MM.1S (cell line): ENCODE measurements around the gene GGN.

Source experiments
- DNase-seq: peaks from one replicate; pipeline ENCODE4 v3.0.0-alpha.2; 2015
- H2AFZ ChIP-seq: fragments of 300-600 bp; sonication (generic); 2 replicates; pipeline ENCODE4 v1.6.0; 2016; ENCODE audit warnings: antibody characterized with exemption, low read length
- H3F3A ChIP-seq: fragments of 300-600 bp; sonication (generic); 2 replicates; pipeline ENCODE4 v1.6.1; 2016; ENCODE audit warnings: mild to moderate bottlenecking, antibody characterized with exemption, low read length, moderate library complexity, mixed read lengths; ENCODE audit not compliant: insufficient read depth
- H3K27ac ChIP-seq: fragments of 300-600 bp; sonication (generic); 2 replicates; pipeline ENCODE4 v1.5.1; 2016; ENCODE audit warnings: mild to moderate bottlenecking, low read length
- H3K27me3 ChIP-seq: fragments of 300-600 bp; sonication (generic); replicated peaks from 2 replicates; pipeline ENCODE4 v1.6.0; 2016; ENCODE audit warnings: low read length; ENCODE audit not compliant: insufficient read depth
- H3K36me3 ChIP-seq: fragments of 300-600 bp; sonication (generic); replicated peaks from 2 replicates; pipeline ENCODE4 v1.6.1; 2016; ENCODE audit warnings: mild to moderate bottlenecking, low read length, mixed read lengths; ENCODE audit not compliant: insufficient read depth
- H3K4me1 ChIP-seq: fragments of 300-600 bp; sonication (generic); 2 replicates; pipeline ENCODE4 v1.6.1; 2016; ENCODE audit warnings: low read length, mixed read lengths
- H3K4me2 ChIP-seq: fragments of 300-600 bp; sonication (generic); 2 replicates; pipeline ENCODE4 v1.6.0; 2016; ENCODE audit warnings: low read depth, low read length
- H3K4me3 ChIP-seq: fragments of 300-600 bp; sonication (generic); 2 replicates; pipeline ENCODE4 v1.5.1; 2016; ENCODE audit warnings: low read length, mixed read lengths
- H3K79me2 ChIP-seq: fragments of 300-600 bp; sonication (generic); 2 replicates; pipeline ENCODE4 v1.6.1; 2016; ENCODE audit warnings: mixed run types, low read length, mixed read lengths
- H3K9ac ChIP-seq: fragments of 300-600 bp; sonication (generic); 2 replicates; pipeline ENCODE4 v1.6.1; 2016; ENCODE audit warnings: low read length, mixed read lengths
- H3K9me2 ChIP-seq: fragments of 300-600 bp; sonication (generic); replicated peaks from 2 replicates; pipeline ENCODE4 v1.6.1; 2016; ENCODE audit warnings: mild to moderate bottlenecking, low read length, mixed read lengths; ENCODE audit not compliant: insufficient read depth
- H3K9me3 ChIP-seq: fragments of 300-600 bp; sonication (generic); replicated peaks from 2 replicates; pipeline ENCODE4 v1.6.1; 2016; ENCODE audit warnings: mild to moderate bottlenecking, low read length, mixed read lengths; ENCODE audit not compliant: insufficient read depth
- H4K20me1 ChIP-seq: fragments of 300-600 bp; sonication (generic); 2 replicates; pipeline ENCODE4 v1.6.1; 2016; ENCODE audit warnings: mild to moderate bottlenecking, low read length, moderate library complexity, mixed read lengths; ENCODE audit not compliant: insufficient read depth
- CTCF ChIP-seq: fragments of 300-600 bp; sonication (generic); IDR thresholded peaks from 2 replicates; pipeline ENCODE4 v1.5.1; 2016; ENCODE audit warnings: antibody characterized with exemption, low read length, mixed read lengths
- EZH2 ChIP-seq: fragments of 300-600 bp; sonication (generic); optimal IDR thresholded peaks from 2 replicates; pipeline ENCODE3; 2017; ENCODE audit warnings: low read depth, mild to moderate bottlenecking, antibody characterized with exemption, low read length, mixed read lengths
- EZH2phosphoT487 ChIP-seq: fragments of 300-600 bp; sonication (generic); IDR thresholded peaks from 2 replicates; pipeline ENCODE4 v1.6.1; 2018; ENCODE audit warnings: antibody characterized with exemption, low read length

The GGN gene

GRCh38 chr19:38337360-38337653 is 50.5 kb downstream of the GGN start:
- Histone ChIP-seq H3K36me3 (no peaks in the 10 kb centered on the region), H3K4me2 (peak overlapping the region; percentile 95), H2AFZ (peak overlapping the region; percentile 98), H3K79me2 (no peaks in the 10 kb centered on the region), H3K27ac (no peak overlapping the region), H3F3A (peaks cover 13% of the 10 kb centered on the region), H3K9me2 (no peaks in the 10 kb centered on the region), H3K9me3 (no peaks in the 10 kb centered on the region), H3K4me1 (no peaks in the 10 kb centered on the region; the same call in 1 of the 2 replicates), H3K4me3 (peak overlapping the region; percentile 96), H4K20me1 (no peaks in the 10 kb centered on the region), H3K9ac (no peak overlapping the region), H3K27me3 (0 out of 2 replicates have a peak, but pooled peaks cover 5% of the 10 kb centered on the region)
- TF ChIP-seq CTCF = no peak
- no peak for TF ChIP-seq EZH2phosphoT487
- no peak for TF ChIP-seq EZH2
- DNase-seq = no peak

- Histone ChIP-seq H3K9me3 (no peaks in the 10 kb centered on the region), H3F3A (peaks cover 13% of the 10 kb centered on the region), H3K9ac (peak overlapping the region; percentile 77), H2AFZ (peak overlapping the region; percentile 98), H3K4me3 (peak overlapping the region; percentile 96), H3K79me2 (no peaks in the 10 kb centered on the region), H3K9me2 (no peaks in the 10 kb centered on the region), H4K20me1 (no peaks in the 10 kb centered on the region), H3K4me2 (peak overlapping the region; percentile 95), H3K27me3 (0 out of 2 replicates have a peak, but pooled peaks cover 6% of the 10 kb centered on the region), H3K36me3 (no peaks in the 10 kb centered on the region), H3K27ac (peak overlapping the region; percentile 78), H3K4me1 (no peaks in the 10 kb centered on the region; the same call in 1 of the 2 replicates)
- TF ChIP-seq CTCF = no peak
- TF ChIP-seq EZH2phosphoT487 = no peak
- TF ChIP-seq EZH2 = no peak
- DNase-seq = peak; percentile 94
Observed at GRCh38 chr19:38336638-38337359, 51.0 kb downstream of the GGN start.

- Histone ChIP-seq H3K79me2 (no peaks in the 10 kb centered on the region), H4K20me1 (no peaks in the 10 kb centered on the region), H3K9me3 (no peaks in the 10 kb centered on the region), H2AFZ (peak overlapping the region; percentile 98), H3K9ac (peak overlapping the region; percentile 77), H3K27me3 (peaks cover 10% of the 10 kb centered on the region; the same call in 1 of the 2 replicates), H3K27ac (peak overlapping the region; percentile 78), H3K4me2 (peak overlapping the region; percentile 95), H3K4me1 (no peaks in the 10 kb centered on the region; the same call in 1 of the 2 replicates), H3F3A (peaks cover 13% of the 10 kb centered on the region), H3K4me3 (peak overlapping the region; percentile 96), H3K36me3 (no peaks in the 10 kb centered on the region), H3K9me2 (no peaks in the 10 kb centered on the region)
- DNase-seq = peak; percentile 96
- TF ChIP-seq CTCF (no peak), EZH2 (no peak)
Observed at GRCh38 chr19:38335949-38336637, 51.7 kb downstream of the GGN start.
